ENCODE results near the gene SPDEF. TPM values are rescaled to one million over a fixed set of nuclear protein-coding genes. Genes with fewer than 3 reads are reported as not detected.

SPDEF gene
- total RNA-seq, 1 donor from 2014 or later, result not detected

- peaks cover 4% of the 10 kb centered on the region for H3K27me3 Mint-ChIP-seq (ENCODE audit: insufficient read depth, low read depth)
- H3F3A ChIP-seq (ENCODE audit: low read depth), result no peaks in the 10 kb centered on the region
- no peak for TF ChIP-seq EZH2phosphoT487 (IDR thresholded peaks at IDR 0.05)
- TF ChIP-seq CTCF (IDR thresholded peaks at IDR 0.05), result no peak
- no peak for TF ChIP-seq EZH2 (IDR thresholded peaks at IDR 0.05)
- H3K79me2 ChIP-seq (ENCODE audit: low read depth), result no peaks in the 10 kb centered on the region
- no peaks in the 10 kb centered on the region for H3K9me3 ChIP-seq (ENCODE audit: low read depth)
- no peak for DNase-seq (ENCODE audit: low spot score)
- no peak overlapping the region for H3K4me2 ChIP-seq
- no peak overlapping the region for H3K27ac ChIP-seq
- H3K4me1 ChIP-seq, result peaks cover 12% of the 10 kb centered on the region
- no peak overlapping the region for H3K4me3 ChIP-seq
- H3K9me3 Mint-ChIP-seq, result no peaks in the 10 kb centered on the region
- peaks cover 20% of the 10 kb centered on the region for H3K4me1 Mint-ChIP-seq
- H3K36me3 Mint-ChIP-seq, result no peaks in the 10 kb centered on the region
- H3K4me3 Mint-ChIP-seq, result no peak overlapping the region
- H4K20me1 ChIP-seq (ENCODE audit: low read depth), result no peaks in the 10 kb centered on the region
- peak overlapping the region; percentile 39 for H2AFZ ChIP-seq (replicated peaks)
- no peak overlapping the region for H3K9ac ChIP-seq
- no peaks in the 10 kb centered on the region for H3K27me3 ChIP-seq
- H3K36me3 ChIP-seq, result no peaks in the 10 kb centered on the region
- H3K27ac Mint-ChIP-seq, result peak overlapping the region; percentile 60
Observed at GRCh38 chr6:34559651-34560365, 3.7 kb upstream of the SPDEF start.

GRCh38 chr6:34558172-34558714 is 2.1 kb upstream of the SPDEF start:
- Histone ChIP-seq H2AFZ (replicated peaks) (no peak overlapping the region), H3K27ac (no peak overlapping the region), H3K4me3 (no peak overlapping the region), H3K4me1 (peaks cover 12% of the 10 kb centered on the region), H3K4me2 (no peak overlapping the region), H3K9ac (no peak overlapping the region), H3K27me3 (no peaks in the 10 kb centered on the region), H3F3A (ENCODE audit: low read depth) (no peaks in the 10 kb centered on the region), H3K36me3 (no peaks in the 10 kb centered on the region), H3K9me3 (ENCODE audit: low read depth) (no peaks in the 10 kb centered on the region), H4K20me1 (ENCODE audit: low read depth) (no peaks in the 10 kb centered on the region), H3K79me2 (ENCODE audit: low read depth) (no peaks in the 10 kb centered on the region)
- no peak for DNase-seq (ENCODE audit: low spot score)
- Mint-ChIP-seq H3K9me3 (no peaks in the 10 kb centered on the region), H3K36me3 (no peaks in the 10 kb centered on the region), H3K27me3 (ENCODE audit: insufficient read depth, low read depth) (peaks cover 4% of the 10 kb centered on the region), H3K4me1 (peaks cover 25% of the 10 kb centered on the region), H3K4me3 (no peak overlapping the region), H3K27ac (no peak overlapping the region)
- TF ChIP-seq EZH2 (IDR thresholded peaks at IDR 0.05), result no peak
- TF ChIP-seq CTCF (IDR thresholded peaks at IDR 0.05), result no peak
- TF ChIP-seq EZH2phosphoT487 (IDR thresholded peaks at IDR 0.05), result no peak

DNA sequence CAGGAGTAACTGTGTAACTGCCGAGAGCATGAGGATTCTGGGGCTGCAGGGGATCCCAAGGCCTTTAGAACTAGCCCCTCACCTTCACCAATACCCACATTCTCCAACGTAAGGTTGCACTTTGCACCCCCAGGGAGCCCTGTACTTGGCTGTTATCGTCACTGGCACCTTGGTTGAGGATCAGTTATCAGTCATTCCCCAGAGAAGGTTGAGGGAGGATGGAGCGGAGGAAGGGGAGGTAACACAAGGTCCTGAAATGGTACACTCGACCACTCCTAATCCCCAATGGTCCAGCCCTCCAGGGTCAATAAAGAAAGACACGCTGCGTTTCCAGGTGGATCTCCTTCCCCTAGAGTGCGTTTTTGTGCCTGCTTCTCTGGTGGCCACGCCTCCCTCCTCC is 1.1 kb upstream of the SPDEF start:
- Mint-ChIP-seq H3K27ac (peak overlapping the region; percentile 69), H3K9me3 (no peaks in the 10 kb centered on the region), H3K27me3 (ENCODE audit: insufficient read depth, low read depth) (peaks cover 4% of the 10 kb centered on the region), H3K4me3 (peak overlapping the region; percentile 48), H3K36me3 (no peaks in the 10 kb centered on the region), H3K4me1 (peaks cover 29% of the 10 kb centered on the region)
- H3K4me1 ChIP-seq, result peaks cover 12% of the 10 kb centered on the region
- no peak for DNase-seq (ENCODE audit: low spot score)
- no peaks in the 10 kb centered on the region for H3K79me2 ChIP-seq (ENCODE audit: low read depth)
- TF ChIP-seq CTCF (IDR thresholded peaks at IDR 0.05) (no peak), EZH2phosphoT487 (IDR thresholded peaks at IDR 0.05) (no peak), EZH2 (IDR thresholded peaks at IDR 0.05) (no peak)
- H3K27ac ChIP-seq, result no peak overlapping the region
- no peaks in the 10 kb centered on the region for H3K27me3 ChIP-seq
- no peaks in the 10 kb centered on the region for H3F3A ChIP-seq (ENCODE audit: low read depth)
- H3K4me2 ChIP-seq, result no peak overlapping the region
- no peaks in the 10 kb centered on the region for H3K9me3 ChIP-seq (ENCODE audit: low read depth)
- no peak overlapping the region for H2AFZ ChIP-seq (replicated peaks)
- H3K36me3 ChIP-seq, result no peaks in the 10 kb centered on the region
- H4K20me1 ChIP-seq (ENCODE audit: low read depth), result no peaks in the 10 kb centered on the region
- no peak overlapping the region for H3K4me3 ChIP-seq
- no peak overlapping the region for H3K9ac ChIP-seq
